Uterus (tissue), 2 donors: ENCODE measurements around the gene GATA3.

Experiments used
- POLR2A ChIP-seq, 2 donors: fragments of 450-650 bp; IDR thresholded peaks; one replicate each; pipeline ENCODE4 v1.6.1; 2016; ENCODE audit warnings: antibody characterized with exemption in 2 of 2, mild to moderate bottlenecking in 1 of 2, moderate library complexity in 1 of 2
- TF ChIP-seq, protein P1 (sequence below), 4 experiments: fragments of 200-600 bp in 2 of 4; fragments of 450-650 bp in 2 of 4; sonication (generic) in 2 of 4; IDR thresholded peaks; one replicate each; pipeline ENCODE4 v1.5.1; 2016 to 2019; ENCODE audit warnings: antibody characterized with exemption in 4 of 4, mild to moderate bottlenecking in 2 of 4, moderate library complexity in 1 of 4

DNA sequence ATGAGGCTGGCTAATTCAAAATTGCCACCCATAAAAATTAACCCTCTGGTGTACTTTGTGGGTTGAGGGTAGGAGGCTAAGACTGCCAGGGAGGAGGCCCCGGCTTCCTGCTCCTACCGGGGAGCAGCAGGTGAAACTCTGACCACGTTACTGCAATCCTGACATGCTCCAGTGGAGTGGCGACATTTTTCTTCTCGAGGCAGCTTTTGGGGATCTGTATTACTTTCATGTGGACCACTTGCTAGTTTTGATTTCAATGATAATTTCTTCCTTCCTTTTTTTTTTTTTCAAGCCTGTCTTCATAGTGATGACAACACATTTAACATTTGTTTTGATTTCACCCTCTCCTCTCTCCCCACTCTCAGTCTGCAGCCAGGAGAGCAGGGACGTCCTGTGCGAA, 14.6 kb downstream of the GATA3 start:
- TF ChIP-seq, protein P1, sequence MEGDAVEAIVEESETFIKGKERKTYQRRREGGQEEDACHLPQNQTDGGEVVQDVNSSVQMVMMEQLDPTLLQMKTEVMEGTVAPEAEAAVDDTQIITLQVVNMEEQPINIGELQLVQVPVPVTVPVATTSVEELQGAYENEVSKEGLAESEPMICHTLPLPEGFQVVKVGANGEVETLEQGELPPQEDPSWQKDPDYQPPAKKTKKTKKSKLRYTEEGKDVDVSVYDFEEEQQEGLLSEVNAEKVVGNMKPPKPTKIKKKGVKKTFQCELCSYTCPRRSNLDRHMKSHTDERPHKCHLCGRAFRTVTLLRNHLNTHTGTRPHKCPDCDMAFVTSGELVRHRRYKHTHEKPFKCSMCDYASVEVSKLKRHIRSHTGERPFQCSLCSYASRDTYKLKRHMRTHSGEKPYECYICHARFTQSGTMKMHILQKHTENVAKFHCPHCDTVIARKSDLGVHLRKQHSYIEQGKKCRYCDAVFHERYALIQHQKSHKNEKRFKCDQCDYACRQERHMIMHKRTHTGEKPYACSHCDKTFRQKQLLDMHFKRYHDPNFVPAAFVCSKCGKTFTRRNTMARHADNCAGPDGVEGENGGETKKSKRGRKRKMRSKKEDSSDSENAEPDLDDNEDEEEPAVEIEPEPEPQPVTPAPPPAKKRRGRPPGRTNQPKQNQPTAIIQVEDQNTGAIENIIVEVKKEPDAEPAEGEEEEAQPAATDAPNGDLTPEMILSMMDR (IDR thresholded peaks at IDR 0.05) = no peak
- no peak for TF ChIP-seq POLR2A (IDR thresholded peaks at IDR 0.05)
